HepG2 (cell line): ENCODE data around the gene TKFC. TPM values are rescaled to one million over a fixed set of nuclear protein-coding genes. Genes with fewer than 3 reads are reported as not detected.

Source experiments
- EP300 ChIP-seq, 3 experiments: sonication (generic) in 1 of 3; formaldehyde crosslinking in 1 of 3; IDR thresholded peaks; 2 replicates each; pipeline versions ENCODE4 v1.5.1 to v1.6.1; 2011 to 2020; ENCODE audit warnings: low read depth in 2 of 3, low read length in 2 of 3, borderline replicate concordance in 1 of 3, improper control_type of control experiment in 1 of 3, mild to moderate bottlenecking in 1 of 3, missing genetic modification reagents in 1 of 3, moderate library complexity in 1 of 3
- GABPA ChIP-seq, 2 experiments: IDR thresholded peaks; 2 replicates each; pipeline ENCODE4 v1.6.1; 2011 to 2016; ENCODE audit warnings: low read depth in 2 of 2, low read length in 1 of 2, missing biosample characterization in 1 of 2, missing genetic modification characterization in 1 of 2
- ONECUT2 ChIP-seq: sonication (generic); formaldehyde crosslinking; IDR thresholded peaks from 2 replicates; pipeline ENCODE4 v1.4.0; 2020; ENCODE audit warnings: missing genetic modification reagents
- SCMH1 ChIP-seq: sonication (generic); formaldehyde crosslinking; IDR thresholded peaks from 2 replicates; pipeline ENCODE4 v1.9.0; 2021; ENCODE audit warnings: missing genetic modification reagents, mild to moderate bottlenecking, borderline replicate concordance
- ZNF335 ChIP-seq: sonication (generic); formaldehyde crosslinking; IDR thresholded peaks from 2 replicates; pipeline ENCODE4 v1.4.0; 2020; ENCODE audit warnings: missing genetic modification reagents
- ZNF350 ChIP-seq: sonication (generic); formaldehyde crosslinking; IDR thresholded peaks from 2 replicates; pipeline ENCODE4 v1.4.0; 2020; ENCODE audit warnings: mild to moderate bottlenecking, low read depth, missing genetic modification reagents, borderline replicate concordance
- ZNF530 ChIP-seq: sonication (generic); formaldehyde crosslinking; IDR thresholded peaks from 2 replicates; pipeline ENCODE4 v1.5.0; 2020; ENCODE audit warnings: low read depth, mild to moderate bottlenecking, missing genetic modification reagents
- ZNF564 ChIP-seq: sonication (generic); formaldehyde crosslinking; IDR thresholded peaks from 2 replicates; pipeline ENCODE4 v1.8.1; 2023; ENCODE audit warnings: mild to moderate bottlenecking, missing genetic modification reagents
- ZNF788 ChIP-seq: sonication (generic); formaldehyde crosslinking; IDR thresholded peaks from 2 replicates; pipeline ENCODE4 v1.5.0; 2020; ENCODE audit warnings: mild to moderate bottlenecking, missing genetic modification reagents, borderline replicate concordance
- ZNF879 ChIP-seq: sonication (generic); formaldehyde crosslinking; IDR thresholded peaks from 2 replicates; pipeline ENCODE4 v1.8.1; 2023; ENCODE audit warnings: missing genetic modification reagents
- polyA plus RNA-seq, 8 experiments: library from polyadenylated mRNA; depleted of rRNA in 3 of 8; stranded (reverse) in 7 of 8; unstranded in 1 of 8; fragments of >200 nt; fragmentation: Illumina TruSeq in 4 of 8; extraction: Trizol in 4 of 8; gene quantifications; 2 replicates each; pipeline versions ENCODE4 v1.2.1 to v1.2.3, GENCODE V29; 2011 to 2016; ENCODE audit warnings: low read depth in 4 of 8, missing spikeins in 1 of 8, mixed read lengths in 1 of 8; ENCODE audit not compliant: insufficient read depth in 1 of 8
- total RNA-seq, 5 experiments: library from RNA; depleted of rRNA; stranded (reverse); fragments of >200 nt; fragmentation: Illumina TruSeq; extraction: Trizol; gene quantifications; 2 replicates each; pipeline ENCODE4 v1.2.3, GENCODE V29; 2016; ENCODE audit warnings: low read depth in 1 of 5
- TF ChIP-seq, protein P1 (sequence below): sonication (generic); formaldehyde crosslinking; IDR thresholded peaks from 2 replicates; pipeline ENCODE4 v1.8.1; 2022; ENCODE audit warnings: low read depth, mild to moderate bottlenecking, missing genetic modification reagents
- TF ChIP-seq, protein P2 (sequence below), 2 experiments: fragments of 450-650 bp in 1 of 2; sonication (generic) in 1 of 2; formaldehyde crosslinking; IDR thresholded peaks; 2 replicates each; pipeline versions ENCODE4 v1.5.0 to v1.8.0; 2020 to 2022; ENCODE audit warnings: mild to moderate bottlenecking in 1 of 2, missing genetic modification reagents in 1 of 2
- TF ChIP-seq, protein P3 (sequence below): sonication (generic); formaldehyde crosslinking; IDR thresholded peaks from 2 replicates; pipeline ENCODE4 v1.4.0; 2020; ENCODE audit warnings: mild to moderate bottlenecking, missing genetic modification reagents
- TF ChIP-seq, protein P4 (sequence below): sonication (generic); formaldehyde crosslinking; IDR thresholded peaks from 2 replicates; pipeline ENCODE4 v1.5.1; 2020; ENCODE audit warnings: mild to moderate bottlenecking, missing genetic modification reagents, borderline replicate concordance

The TKFC gene
- total and polyA plus RNA-seq, 2 of the 13 experiments (the other 11 are each of a cell fraction or from before 2014, with no cell fraction given): 147 to 197 TPM

DNA sequence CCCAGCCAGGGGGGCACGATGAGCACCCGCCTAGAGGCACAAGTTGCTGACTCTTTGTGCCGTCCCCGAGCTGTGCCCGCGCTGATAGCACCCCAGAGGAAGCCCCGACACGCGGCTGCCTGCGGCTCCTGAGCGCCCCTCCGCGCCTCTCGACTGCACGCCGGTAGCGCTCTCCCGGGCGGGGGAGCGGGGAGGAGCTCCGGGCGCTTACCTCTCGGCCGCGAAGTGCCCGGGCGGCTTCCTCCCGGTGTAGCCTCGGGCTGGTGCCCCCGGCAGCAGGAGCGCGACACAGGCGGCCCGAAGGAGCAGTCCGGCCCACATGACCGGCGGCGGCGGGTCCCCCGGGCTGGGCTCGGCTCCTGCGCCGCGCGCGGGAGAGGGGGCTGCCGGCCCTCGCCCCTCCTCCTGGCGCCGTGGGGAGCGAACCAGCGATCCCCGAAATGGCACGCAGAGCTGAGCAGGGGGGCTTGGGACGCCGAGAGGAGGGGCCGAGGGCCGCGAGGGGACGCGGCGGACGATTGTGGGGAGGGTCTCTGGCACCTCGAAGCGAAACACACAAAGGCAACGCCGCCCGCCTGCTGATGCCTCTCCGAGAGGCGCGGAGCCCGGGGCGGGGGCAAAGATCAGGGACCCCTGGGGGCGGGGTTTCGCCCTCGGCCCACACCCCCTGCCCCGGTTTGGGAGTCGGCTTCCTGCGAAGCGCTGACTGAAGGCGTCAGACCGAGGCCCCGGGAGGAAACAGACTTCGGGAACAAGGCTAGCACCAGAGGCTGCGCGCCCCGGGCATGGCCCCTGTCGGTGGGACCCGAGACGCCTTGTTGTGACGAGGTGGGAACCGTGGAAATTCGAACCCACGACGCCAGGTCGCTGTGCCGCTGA is 38.1 kb upstream of the TKFC start, which contains the start of gene VWCE (continued):
- TF ChIP-seq, protein P1, sequence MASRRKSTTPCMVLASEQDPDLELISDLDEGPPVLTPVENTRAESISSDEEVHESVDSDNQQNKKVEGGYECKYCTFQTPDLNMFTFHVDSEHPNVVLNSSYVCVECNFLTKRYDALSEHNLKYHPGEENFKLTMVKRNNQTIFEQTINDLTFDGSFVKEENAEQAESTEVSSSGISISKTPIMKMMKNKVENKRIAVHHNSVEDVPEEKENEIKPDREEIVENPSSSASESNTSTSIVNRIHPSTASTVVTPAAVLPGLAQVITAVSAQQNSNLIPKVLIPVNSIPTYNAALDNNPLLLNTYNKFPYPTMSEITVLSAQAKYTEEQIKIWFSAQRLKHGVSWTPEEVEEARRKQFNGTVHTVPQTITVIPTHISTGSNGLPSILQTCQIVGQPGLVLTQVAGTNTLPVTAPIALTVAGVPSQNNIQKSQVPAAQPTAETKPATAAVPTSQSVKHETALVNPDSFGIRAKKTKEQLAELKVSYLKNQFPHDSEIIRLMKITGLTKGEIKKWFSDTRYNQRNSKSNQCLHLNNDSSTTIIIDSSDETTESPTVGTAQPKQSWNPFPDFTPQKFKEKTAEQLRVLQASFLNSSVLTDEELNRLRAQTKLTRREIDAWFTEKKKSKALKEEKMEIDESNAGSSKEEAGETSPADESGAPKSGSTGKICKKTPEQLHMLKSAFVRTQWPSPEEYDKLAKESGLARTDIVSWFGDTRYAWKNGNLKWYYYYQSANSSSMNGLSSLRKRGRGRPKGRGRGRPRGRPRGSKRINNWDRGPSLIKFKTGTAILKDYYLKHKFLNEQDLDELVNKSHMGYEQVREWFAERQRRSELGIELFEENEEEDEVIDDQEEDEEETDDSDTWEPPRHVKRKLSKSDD (CRISPR knock-in tag): no peak
- TF ChIP-seq, protein P2, sequence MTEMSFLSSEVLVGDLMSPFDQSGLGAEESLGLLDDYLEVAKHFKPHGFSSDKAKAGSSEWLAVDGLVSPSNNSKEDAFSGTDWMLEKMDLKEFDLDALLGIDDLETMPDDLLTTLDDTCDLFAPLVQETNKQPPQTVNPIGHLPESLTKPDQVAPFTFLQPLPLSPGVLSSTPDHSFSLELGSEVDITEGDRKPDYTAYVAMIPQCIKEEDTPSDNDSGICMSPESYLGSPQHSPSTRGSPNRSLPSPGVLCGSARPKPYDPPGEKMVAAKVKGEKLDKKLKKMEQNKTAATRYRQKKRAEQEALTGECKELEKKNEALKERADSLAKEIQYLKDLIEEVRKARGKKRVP (CRISPR knock-in tag; IDR thresholded peaks at IDR 0.05): 0 out of 4 replicates have a peak, but pooled peaks of 1 of the 2 experiments have one; percentile 30
- TF ChIP-seq ZNF788 (CRISPR knock-in tag): peak; percentile 13; the same call in 1 of the 2 replicates
- no peak for TF ChIP-seq ZNF530
- TF ChIP-seq SCMH1 (CRISPR knock-in tag): no peak
- peak; percentile 79 for TF ChIP-seq ZNF564 (CRISPR knock-in tag)
- no peak for TF ChIP-seq EP300 (IDR thresholded peaks at IDR 0.05; ENCODE audit: low read depth in 2 of 2, low read length in 2 of 2)
- no peak for TF ChIP-seq EP300 (CRISPR knock-in tag; IDR thresholded peaks at IDR 0.05; ENCODE audit: borderline replicate concordance)
- TF ChIP-seq ZNF879 (CRISPR knock-in tag): no peak; the same call in 1 of the 2 replicates
- TF ChIP-seq, protein P3, sequence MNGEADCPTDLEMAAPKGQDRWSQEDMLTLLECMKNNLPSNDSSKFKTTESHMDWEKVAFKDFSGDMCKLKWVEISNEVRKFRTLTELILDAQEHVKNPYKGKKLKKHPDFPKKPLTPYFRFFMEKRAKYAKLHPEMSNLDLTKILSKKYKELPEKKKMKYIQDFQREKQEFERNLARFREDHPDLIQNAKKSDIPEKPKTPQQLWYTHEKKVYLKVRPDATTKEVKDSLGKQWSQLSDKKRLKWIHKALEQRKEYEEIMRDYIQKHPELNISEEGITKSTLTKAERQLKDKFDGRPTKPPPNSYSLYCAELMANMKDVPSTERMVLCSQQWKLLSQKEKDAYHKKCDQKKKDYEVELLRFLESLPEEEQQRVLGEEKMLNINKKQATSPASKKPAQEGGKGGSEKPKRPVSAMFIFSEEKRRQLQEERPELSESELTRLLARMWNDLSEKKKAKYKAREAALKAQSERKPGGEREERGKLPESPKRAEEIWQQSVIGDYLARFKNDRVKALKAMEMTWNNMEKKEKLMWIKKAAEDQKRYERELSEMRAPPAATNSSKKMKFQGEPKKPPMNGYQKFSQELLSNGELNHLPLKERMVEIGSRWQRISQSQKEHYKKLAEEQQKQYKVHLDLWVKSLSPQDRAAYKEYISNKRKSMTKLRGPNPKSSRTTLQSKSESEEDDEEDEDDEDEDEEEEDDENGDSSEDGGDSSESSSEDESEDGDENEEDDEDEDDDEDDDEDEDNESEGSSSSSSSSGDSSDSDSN (CRISPR knock-in tag): peak; percentile 89; the same call in 1 of the 2 replicates
- no peak; the same call in 1 of the 2 replicates for TF ChIP-seq ZNF335 (CRISPR knock-in tag)
- TF ChIP-seq ONECUT2: no peak
- TF ChIP-seq, protein P4, sequence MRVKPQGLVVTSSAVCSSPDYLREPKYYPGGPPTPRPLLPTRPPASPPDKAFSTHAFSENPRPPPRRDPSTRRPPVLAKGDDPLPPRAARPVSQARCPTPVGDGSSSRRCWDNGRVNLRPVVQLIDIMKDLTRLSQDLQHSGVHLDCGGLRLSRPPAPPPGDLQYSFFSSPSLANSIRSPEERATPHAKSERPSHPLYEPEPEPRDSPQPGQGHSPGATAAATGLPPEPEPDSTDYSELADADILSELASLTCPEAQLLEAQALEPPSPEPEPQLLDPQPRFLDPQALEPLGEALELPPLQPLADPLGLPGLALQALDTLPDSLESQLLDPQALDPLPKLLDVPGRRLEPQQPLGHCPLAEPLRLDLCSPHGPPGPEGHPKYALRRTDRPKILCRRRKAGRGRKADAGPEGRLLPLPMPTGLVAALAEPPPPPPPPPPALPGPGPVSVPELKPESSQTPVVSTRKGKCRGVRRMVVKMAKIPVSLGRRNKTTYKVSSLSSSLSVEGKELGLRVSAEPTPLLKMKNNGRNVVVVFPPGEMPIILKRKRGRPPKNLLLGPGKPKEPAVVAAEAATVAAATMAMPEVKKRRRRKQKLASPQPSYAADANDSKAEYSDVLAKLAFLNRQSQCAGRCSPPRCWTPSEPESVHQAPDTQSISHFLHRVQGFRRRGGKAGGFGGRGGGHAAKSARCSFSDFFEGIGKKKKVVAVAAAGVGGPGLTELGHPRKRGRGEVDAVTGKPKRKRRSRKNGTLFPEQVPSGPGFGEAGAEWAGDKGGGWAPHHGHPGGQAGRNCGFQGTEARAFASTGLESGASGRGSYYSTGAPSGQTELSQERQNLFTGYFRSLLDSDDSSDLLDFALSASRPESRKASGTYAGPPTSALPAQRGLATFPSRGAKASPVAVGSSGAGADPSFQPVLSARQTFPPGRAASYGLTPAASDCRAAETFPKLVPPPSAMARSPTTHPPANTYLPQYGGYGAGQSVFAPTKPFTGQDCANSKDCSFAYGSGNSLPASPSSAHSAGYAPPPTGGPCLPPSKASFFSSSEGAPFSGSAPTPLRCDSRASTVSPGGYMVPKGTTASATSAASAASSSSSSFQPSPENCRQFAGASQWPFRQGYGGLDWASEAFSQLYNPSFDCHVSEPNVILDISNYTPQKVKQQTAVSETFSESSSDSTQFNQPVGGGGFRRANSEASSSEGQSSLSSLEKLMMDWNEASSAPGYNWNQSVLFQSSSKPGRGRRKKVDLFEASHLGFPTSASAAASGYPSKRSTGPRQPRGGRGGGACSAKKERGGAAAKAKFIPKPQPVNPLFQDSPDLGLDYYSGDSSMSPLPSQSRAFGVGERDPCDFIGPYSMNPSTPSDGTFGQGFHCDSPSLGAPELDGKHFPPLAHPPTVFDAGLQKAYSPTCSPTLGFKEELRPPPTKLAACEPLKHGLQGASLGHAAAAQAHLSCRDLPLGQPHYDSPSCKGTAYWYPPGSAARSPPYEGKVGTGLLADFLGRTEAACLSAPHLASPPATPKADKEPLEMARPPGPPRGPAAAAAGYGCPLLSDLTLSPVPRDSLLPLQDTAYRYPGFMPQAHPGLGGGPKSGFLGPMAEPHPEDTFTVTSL: peak; percentile 30; the same call in 1 of the 2 replicates
- no peak for TF ChIP-seq GABPA (IDR thresholded peaks at IDR 0.05; ENCODE audit: low read depth, low read length)
- peak; percentile 60 for TF ChIP-seq GABPA (CRISPR knock-in tag; IDR thresholded peaks at IDR 0.05; ENCODE audit: low read depth)
- peak; percentile 71; the same call in 1 of the 2 replicates for TF ChIP-seq ZNF350 (CRISPR knock-in tag)
